Measurements from ENCODE around the gene HLA-A.

The HLA-A gene

DNA sequence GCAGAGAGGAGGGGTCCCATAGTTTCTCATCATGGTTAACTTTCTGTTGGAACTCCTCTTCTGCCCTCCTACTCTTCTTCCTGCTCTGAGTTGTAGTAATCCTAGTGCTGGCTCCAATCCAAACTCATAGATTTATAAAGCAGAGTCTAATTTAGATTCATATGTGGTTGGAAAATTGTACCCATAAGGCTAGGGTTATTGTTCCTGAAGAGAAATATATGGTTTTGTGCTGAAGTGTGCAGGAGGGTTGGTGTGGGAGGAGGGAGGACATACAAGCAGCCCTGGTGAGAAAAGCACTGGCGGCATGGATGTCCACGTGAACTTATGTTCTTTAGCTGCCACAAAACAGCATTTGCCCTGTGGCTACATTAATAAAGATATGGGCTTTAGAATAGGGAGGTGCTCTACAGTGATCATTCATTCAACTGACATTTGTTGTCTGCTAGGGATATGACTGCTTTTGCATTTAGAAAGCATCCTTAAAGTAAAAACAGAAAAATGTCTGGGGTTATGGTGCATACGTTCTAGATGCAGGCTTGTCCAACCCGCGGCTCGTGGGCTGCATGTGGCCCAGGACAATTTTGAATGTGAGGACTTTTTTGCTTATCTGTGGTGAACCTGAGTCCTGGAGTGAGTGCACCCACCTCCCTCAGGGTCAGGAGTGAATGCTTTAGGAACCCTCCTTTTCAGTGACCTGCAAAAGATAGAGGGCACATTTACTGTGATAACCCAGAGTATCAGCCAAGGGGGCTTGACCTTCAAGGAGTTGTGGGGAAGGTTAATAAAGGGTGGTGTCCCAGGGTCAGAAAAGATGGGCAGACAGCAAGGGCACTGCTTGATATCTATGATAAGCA, 4.1 kb downstream of the HLA-A start:
- H3K9me3 ChIP-seq (ENCODE audit: insufficient read depth, low read depth, low read length), result peaks cover 4% of the 10 kb centered on the region
- no peaks in the 10 kb centered on the region for H3K79me2 ChIP-seq (ENCODE audit: control insufficient read depth, insufficient read depth, low read length, poor library complexity)
- H3K4me2 ChIP-seq (ENCODE audit: low read length), result no peak overlapping the region
- H2AFZ ChIP-seq (ENCODE audit: insufficient read depth, low read length, poor library complexity), result no peak overlapping the region
- no peaks in the 10 kb centered on the region for H3K36me3 ChIP-seq (ENCODE audit: control insufficient read depth in 1 of 2, insufficient read depth in 2 of 2, low read length in 2 of 2)
- no peak for DNase-seq
- H3K4me3 ChIP-seq (ENCODE audit: low read depth, low read length), result no peak overlapping the region
- H4K12ac ChIP-seq (ENCODE audit: low read depth, low read length), result no peak overlapping the region
- H3K4ac ChIP-seq (ENCODE audit: low read depth, low read length), result no peak overlapping the region
- WGBS (ENCODE audit: extremely low coverage, insufficient coverage, insufficient read length), result no CpG with 5 or more reads among the region's 6 CpGs
- H3K14ac ChIP-seq (ENCODE audit: low read length), result no peak overlapping the region
- H3K23ac ChIP-seq (ENCODE audit: low read length), result no peak overlapping the region
- no peak overlapping the region for H2BK5ac ChIP-seq (ENCODE audit: low read depth, low read length, poor library complexity)
- H3K27ac ChIP-seq (ENCODE audit: low read depth, low read length), result no peak overlapping the region
- H3K79me1 ChIP-seq (ENCODE audit: low read length), result no peaks in the 10 kb centered on the region
- no peak overlapping the region for H2BK120ac ChIP-seq (ENCODE audit: insufficient read depth, low read length, poor library complexity)
- H3K27me3 ChIP-seq (ENCODE audit: insufficient read depth, low read length), result peaks cover 15% of the 10 kb centered on the region
- H3K9ac ChIP-seq (ENCODE audit: low read length), result no peak overlapping the region
- no peak overlapping the region for H4K8ac ChIP-seq (ENCODE audit: low read depth, low read length)
- no peak overlapping the region for H2AK5ac ChIP-seq (ENCODE audit: low read length)
- H4K91ac ChIP-seq (ENCODE audit: low read depth, low read length), result no peak overlapping the region
- no peak overlapping the region for H2BK12ac ChIP-seq (ENCODE audit: low read length)
- H3K4me1 ChIP-seq (ENCODE audit: control insufficient read depth in 1 of 2, insufficient read depth in 2 of 2, low read length in 2 of 2), result peaks cover 0 to 4% of the 10 kb centered on the region in 2 experiments
- H3K18ac ChIP-seq (ENCODE audit: low read length), result no peak overlapping the region

DNA sequence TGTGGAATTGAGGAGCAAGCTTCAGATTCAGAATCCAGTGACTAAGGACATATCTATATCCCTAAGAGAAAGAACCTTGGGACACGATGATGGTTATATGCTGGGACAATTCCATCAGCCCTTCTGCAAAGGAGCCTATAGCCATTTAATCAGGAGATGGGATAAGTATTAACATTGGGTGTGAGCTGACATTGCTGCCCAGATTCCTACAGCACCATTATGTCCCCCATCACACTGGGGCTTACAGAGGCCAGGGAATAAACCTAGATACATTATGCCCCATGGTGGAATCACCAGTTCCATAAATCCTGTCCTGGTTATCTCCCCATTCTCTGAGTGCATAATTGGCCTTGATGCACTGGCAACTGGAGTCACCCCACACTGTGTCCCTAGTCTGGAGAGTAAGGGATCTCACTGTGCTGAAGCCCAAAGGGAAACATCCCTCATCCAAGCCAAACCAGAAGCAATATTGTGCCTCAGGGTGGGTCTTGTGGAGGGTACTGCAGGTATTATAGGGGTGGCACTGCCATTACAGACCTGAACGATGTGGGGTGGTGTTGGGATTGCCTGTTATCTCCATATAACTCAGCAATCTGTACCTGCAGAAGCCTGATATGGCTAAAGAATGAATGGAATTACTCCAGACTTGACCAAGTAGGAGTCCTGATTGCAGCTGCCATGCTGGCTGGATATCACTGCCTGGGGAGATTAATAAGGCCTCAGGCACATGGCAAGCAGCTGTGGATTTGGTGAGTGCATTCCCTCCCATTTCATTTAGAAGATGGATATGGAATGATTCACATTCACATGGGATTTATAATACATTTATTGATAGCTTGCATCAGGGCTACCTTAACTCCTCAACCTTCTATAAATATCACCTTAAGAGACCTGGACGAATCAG, 5.0 kb downstream of the HLA-A start:
- peaks cover 0 to 4% of the 10 kb centered on the region in 2 experiments for H3K4me1 ChIP-seq (ENCODE audit: control insufficient read depth in 1 of 2, insufficient read depth in 2 of 2, low read length in 2 of 2)
- H3K23ac ChIP-seq (ENCODE audit: low read length), result no peak overlapping the region
- H2AFZ ChIP-seq (ENCODE audit: insufficient read depth, low read length, poor library complexity), result no peak overlapping the region
- no peak overlapping the region for H3K14ac ChIP-seq (ENCODE audit: low read length)
- no peak overlapping the region for H4K8ac ChIP-seq (ENCODE audit: low read depth, low read length)
- H2AK5ac ChIP-seq (ENCODE audit: low read length), result no peak overlapping the region
- peak; percentile 61 to 85 for DNase-seq
- WGBS (ENCODE audit: extremely low coverage, insufficient coverage, insufficient read length), result no CpG with 5 or more reads among the region's 3 CpGs
- H4K12ac ChIP-seq (ENCODE audit: low read depth, low read length), result no peak overlapping the region
- no peak overlapping the region for H3K18ac ChIP-seq (ENCODE audit: low read length)
- H2BK12ac ChIP-seq (ENCODE audit: low read length), result no peak overlapping the region
- H2BK120ac ChIP-seq (ENCODE audit: insufficient read depth, low read length, poor library complexity), result no peak overlapping the region
- H3K9me3 ChIP-seq (ENCODE audit: insufficient read depth, low read depth, low read length), result peaks cover 4% of the 10 kb centered on the region
- H3K4me2 ChIP-seq (ENCODE audit: low read length), result no peak overlapping the region
- H3K4ac ChIP-seq (ENCODE audit: low read depth, low read length), result no peak overlapping the region
- no peak overlapping the region for H3K27ac ChIP-seq (ENCODE audit: low read depth, low read length)
- peaks cover 12% of the 10 kb centered on the region for H3K27me3 ChIP-seq (ENCODE audit: insufficient read depth, low read length)
- H3K9ac ChIP-seq (ENCODE audit: low read length), result no peak overlapping the region
- no peak overlapping the region for H4K91ac ChIP-seq (ENCODE audit: low read depth, low read length)
- H3K79me2 ChIP-seq (ENCODE audit: control insufficient read depth, insufficient read depth, low read length, poor library complexity), result no peaks in the 10 kb centered on the region
- H2BK5ac ChIP-seq (ENCODE audit: low read depth, low read length, poor library complexity), result no peak overlapping the region
- H3K36me3 ChIP-seq (ENCODE audit: control insufficient read depth in 1 of 2, insufficient read depth in 2 of 2, low read length in 2 of 2), result no peaks in the 10 kb centered on the region
- H3K79me1 ChIP-seq (ENCODE audit: low read length), result no peaks in the 10 kb centered on the region
- H3K4me3 ChIP-seq (ENCODE audit: low read depth, low read length), result no peak overlapping the region

- H3K27me3 ChIP-seq (ENCODE audit: insufficient read depth, low read length), result peaks cover 3% of the 10 kb centered on the region
- H4K8ac ChIP-seq (ENCODE audit: low read depth, low read length), result no peak overlapping the region
- no peak overlapping the region for H3K4me3 ChIP-seq (ENCODE audit: low read depth, low read length)
- H3K14ac ChIP-seq (ENCODE audit: low read length), result no peak overlapping the region
- H3K4me2 ChIP-seq (ENCODE audit: low read length), result no peak overlapping the region
- no peak overlapping the region for H2BK5ac ChIP-seq (ENCODE audit: low read depth, low read length, poor library complexity)
- H2AK5ac ChIP-seq (ENCODE audit: low read length), result no peak overlapping the region
- DNase-seq, result no peak
- no peak overlapping the region for H4K12ac ChIP-seq (ENCODE audit: low read depth, low read length)
- peaks cover 2% of the 10 kb centered on the region for H3K9me3 ChIP-seq (ENCODE audit: insufficient read depth, low read depth, low read length)
- no peak overlapping the region for H4K91ac ChIP-seq (ENCODE audit: low read depth, low read length)
- no peaks in the 10 kb centered on the region for H3K79me2 ChIP-seq (ENCODE audit: control insufficient read depth, insufficient read depth, low read length, poor library complexity)
- H3K36me3 ChIP-seq (ENCODE audit: control insufficient read depth in 1 of 2, insufficient read depth in 2 of 2, low read length in 2 of 2), result no peaks in the 10 kb centered on the region
- no peak overlapping the region for H2BK12ac ChIP-seq (ENCODE audit: low read length)
- H3K79me1 ChIP-seq (ENCODE audit: low read length), result no peaks in the 10 kb centered on the region
- no peak overlapping the region for H2AFZ ChIP-seq (ENCODE audit: insufficient read depth, low read length, poor library complexity)
- no peak overlapping the region for H2BK120ac ChIP-seq (ENCODE audit: insufficient read depth, low read length, poor library complexity)
- no peak overlapping the region for H3K23ac ChIP-seq (ENCODE audit: low read length)
- H3K4me1 ChIP-seq (ENCODE audit: control insufficient read depth in 1 of 2, insufficient read depth in 2 of 2, low read length in 2 of 2), result no peaks in the 10 kb centered on the region
- no CpG with 5 or more reads among the region's 2 CpGs for whole genome bisulfite sequencing (ENCODE audit: extremely low coverage, insufficient coverage, insufficient read length)
- H3K4ac ChIP-seq (ENCODE audit: low read depth, low read length), result no peak overlapping the region
- H3K18ac ChIP-seq (ENCODE audit: low read length), result no peak overlapping the region
- H3K9ac ChIP-seq (ENCODE audit: low read length), result no peak overlapping the region
- no peak overlapping the region for H3K27ac ChIP-seq (ENCODE audit: low read depth, low read length)
Measured at GRCh38 chr6:29948277-29948676, 5.9 kb downstream of the HLA-A start.

DNA sequence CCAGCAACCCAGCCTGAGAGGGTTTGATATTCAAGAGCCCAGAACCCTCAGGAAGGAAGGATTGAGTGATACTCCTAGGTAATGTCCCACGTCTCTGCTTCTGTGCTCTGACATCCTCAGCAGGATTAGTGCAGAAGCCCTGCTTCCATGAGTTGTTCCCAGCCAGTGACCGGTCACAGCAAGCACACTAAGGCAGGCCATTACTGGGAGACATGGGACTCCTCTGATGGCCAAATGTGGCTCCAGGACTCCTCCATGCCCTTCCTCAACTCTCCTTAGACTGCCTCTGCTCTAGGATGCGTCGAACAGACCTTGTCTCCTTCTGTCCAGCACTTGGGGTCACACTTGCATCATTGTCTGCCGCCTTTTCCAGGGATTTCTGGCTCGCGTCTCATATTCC, 7.6 kb downstream of the HLA-A start:
- H3K36me3 ChIP-seq (ENCODE audit: control insufficient read depth in 1 of 2, insufficient read depth in 2 of 2, low read length in 2 of 2), result no peaks in the 10 kb centered on the region
- H3K9ac ChIP-seq (ENCODE audit: low read length), result no peak overlapping the region
- H3K14ac ChIP-seq (ENCODE audit: low read length), result no peak overlapping the region
- no peak overlapping the region for H3K18ac ChIP-seq (ENCODE audit: low read length)
- no peak overlapping the region for H3K27ac ChIP-seq (ENCODE audit: low read depth, low read length)
- H3K4me1 ChIP-seq (ENCODE audit: control insufficient read depth in 1 of 2, insufficient read depth in 2 of 2, low read length in 2 of 2), result no peaks in the 10 kb centered on the region
- H3K23ac ChIP-seq (ENCODE audit: low read length), result no peak overlapping the region
- H4K8ac ChIP-seq (ENCODE audit: low read depth, low read length), result no peak overlapping the region
- no peaks in the 10 kb centered on the region for H3K79me2 ChIP-seq (ENCODE audit: control insufficient read depth, insufficient read depth, low read length, poor library complexity)
- H2BK5ac ChIP-seq (ENCODE audit: low read depth, low read length, poor library complexity), result no peak overlapping the region
- no peak overlapping the region for H4K91ac ChIP-seq (ENCODE audit: low read depth, low read length)
- H3K27me3 ChIP-seq (ENCODE audit: insufficient read depth, low read length), result no peaks in the 10 kb centered on the region
- no peak overlapping the region for H3K4me3 ChIP-seq (ENCODE audit: low read depth, low read length)
- H2AFZ ChIP-seq (ENCODE audit: insufficient read depth, low read length, poor library complexity), result no peak overlapping the region
- no peak overlapping the region for H3K4ac ChIP-seq (ENCODE audit: low read depth, low read length)
- no peak overlapping the region for H4K12ac ChIP-seq (ENCODE audit: low read depth, low read length)
- no CpG with 5 or more reads among the region's 7 CpGs for WGBS (ENCODE audit: extremely low coverage, insufficient coverage, insufficient read length)
- no peak overlapping the region for H2BK12ac ChIP-seq (ENCODE audit: low read length)
- no peak overlapping the region for H3K4me2 ChIP-seq (ENCODE audit: low read length)
- H3K79me1 ChIP-seq (ENCODE audit: low read length), result no peaks in the 10 kb centered on the region
- no peak for DNase-seq
- H2BK120ac ChIP-seq (ENCODE audit: insufficient read depth, low read length, poor library complexity), result no peak overlapping the region
- H2AK5ac ChIP-seq (ENCODE audit: low read length), result no peak overlapping the region
- no peaks in the 10 kb centered on the region for H3K9me3 ChIP-seq (ENCODE audit: insufficient read depth, low read depth, low read length)

All from trophoblast cell (in vitro differentiated cells and primary cell).